ENCODE measurements around the gene DUSP5.

DNA sequence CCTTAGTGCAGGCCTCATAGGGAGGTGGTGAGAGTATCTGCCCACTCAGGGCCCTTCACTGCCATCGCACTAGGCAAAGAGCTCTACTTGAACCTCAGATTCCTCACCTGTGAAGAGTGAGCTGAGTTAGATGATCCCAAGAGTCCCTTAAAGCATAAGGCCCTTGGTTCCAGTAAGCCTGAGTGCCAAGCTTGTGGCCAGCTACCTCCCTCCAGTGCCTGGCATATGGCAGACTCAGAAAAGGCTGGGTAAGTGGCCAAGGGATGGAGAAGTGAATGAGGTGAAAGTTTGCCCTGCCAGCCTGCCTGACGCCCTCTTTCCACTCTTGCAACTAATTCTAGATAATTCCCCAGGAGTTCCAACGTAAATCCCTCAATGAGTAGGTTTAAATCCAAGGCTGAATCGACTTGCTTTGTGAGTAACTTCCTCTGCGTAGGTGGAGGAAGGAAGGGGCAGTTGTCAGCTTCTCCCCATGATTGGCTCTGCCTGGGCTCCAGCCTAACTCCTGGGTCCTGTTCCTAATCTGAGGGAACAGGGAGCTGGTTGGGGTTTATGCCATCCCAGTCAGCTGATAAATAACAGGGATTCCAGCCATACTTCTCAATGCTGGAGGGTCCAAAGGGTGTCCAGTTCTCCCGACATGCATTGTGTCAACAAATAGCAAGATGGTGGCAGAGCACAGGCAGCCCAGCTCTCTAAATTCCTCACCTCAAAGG is 14.2 kb downstream of the DUSP5 start:
- TF ChIP-seq, protein P1, sequence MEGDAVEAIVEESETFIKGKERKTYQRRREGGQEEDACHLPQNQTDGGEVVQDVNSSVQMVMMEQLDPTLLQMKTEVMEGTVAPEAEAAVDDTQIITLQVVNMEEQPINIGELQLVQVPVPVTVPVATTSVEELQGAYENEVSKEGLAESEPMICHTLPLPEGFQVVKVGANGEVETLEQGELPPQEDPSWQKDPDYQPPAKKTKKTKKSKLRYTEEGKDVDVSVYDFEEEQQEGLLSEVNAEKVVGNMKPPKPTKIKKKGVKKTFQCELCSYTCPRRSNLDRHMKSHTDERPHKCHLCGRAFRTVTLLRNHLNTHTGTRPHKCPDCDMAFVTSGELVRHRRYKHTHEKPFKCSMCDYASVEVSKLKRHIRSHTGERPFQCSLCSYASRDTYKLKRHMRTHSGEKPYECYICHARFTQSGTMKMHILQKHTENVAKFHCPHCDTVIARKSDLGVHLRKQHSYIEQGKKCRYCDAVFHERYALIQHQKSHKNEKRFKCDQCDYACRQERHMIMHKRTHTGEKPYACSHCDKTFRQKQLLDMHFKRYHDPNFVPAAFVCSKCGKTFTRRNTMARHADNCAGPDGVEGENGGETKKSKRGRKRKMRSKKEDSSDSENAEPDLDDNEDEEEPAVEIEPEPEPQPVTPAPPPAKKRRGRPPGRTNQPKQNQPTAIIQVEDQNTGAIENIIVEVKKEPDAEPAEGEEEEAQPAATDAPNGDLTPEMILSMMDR (IDR thresholded peaks at IDR 0.05), result no peak
- TF ChIP-seq POLR2AphosphoS5 (IDR thresholded peaks at IDR 0.05), result no peak
- no peak for TF ChIP-seq EP300 (IDR thresholded peaks at IDR 0.05)
- no peak for TF ChIP-seq POLR2A (IDR thresholded peaks at IDR 0.05; ENCODE audit: low read depth)
